SK-N-MC (cell line): ENCODE results near the gene TBCCD1.
"Not testable (repeated sequence)": the region's sequence is repeated elsewhere in the genome, so short reads cannot be mapped to it uniquely, and the experiment has no call there.

Experiments
- DNase-seq: peaks from one replicate; pipeline ENCODE4 v3.0.0-alpha.2; 2011; ENCODE audit warnings: low read depth, low spot score
- H3K27ac ChIP-seq: fragments of 200-600 bp; sonication (generic); 2 replicates; pipeline ENCODE4 v1.5.1; 2016; ENCODE audit warnings: mixed run types
- H3K36me3 ChIP-seq: fragments of 200-600 bp; sonication (generic); 2 replicates; pipeline ENCODE4 v1.6.1; 2017; ENCODE audit warnings: antibody characterized with exemption, low read length, mixed read lengths; ENCODE audit not compliant: insufficient read depth
- H3K4me3 ChIP-seq: fragments of 200-600 bp; sonication (generic); 2 replicates; pipeline ENCODE4 v1.5.1; 2016
- H3K9ac ChIP-seq: fragments of 200-600 bp; sonication (generic); 2 replicates; pipeline ENCODE4 v1.8.0; 2017; ENCODE audit warnings: mixed run types, mixed read lengths; ENCODE audit not compliant: insufficient read length
- H3K9me3 ChIP-seq: fragments of 200-600 bp; sonication (generic); 2 replicates; pipeline ENCODE4 v1.6.1; 2017; ENCODE audit warnings: low read depth, mild to moderate bottlenecking, antibody characterized with exemption, low read length, moderate library complexity, mixed read lengths
- EZH2 ChIP-seq: fragments of 200-600 bp; sonication (generic); IDR thresholded peaks from one replicate; pipeline ENCODE4 v1.6.1; 2017; ENCODE audit warnings: antibody characterized with exemption
- FOXP2 ChIP-seq: optimal IDR thresholded peaks from 2 replicates; pipeline ENCODE3; 2011; ENCODE audit warnings: mild to moderate bottlenecking, moderate library complexity; ENCODE audit not compliant: insufficient read depth; ENCODE audit errors: extremely low read length, control extremely low read depth
- POLR2AphosphoS5 ChIP-seq: IDR thresholded peaks from 2 replicates; pipeline ENCODE4 v1.6.1; 2012; ENCODE audit warnings: mild to moderate bottlenecking, low read depth, low read length, borderline replicate concordance

TBCCD1 gene

GRCh38 chr3:186511245-186511644 is 55.9 kb downstream of the TBCCD1 start:
- TF ChIP-seq FOXP2 (no peak), EZH2 (no peak), POLR2AphosphoS5 (no peak)
- H3K4me3 ChIP-seq: no peak overlapping the region
- no peak overlapping the region for H3K9ac ChIP-seq
- no peaks in the 10 kb centered on the region for H3K9me3 ChIP-seq
- H3K36me3 ChIP-seq: no peaks in the 10 kb centered on the region
- no peak for DNase-seq
- no peak overlapping the region for H3K27ac ChIP-seq

GRCh38 chr3:186510374-186511079 is 56.6 kb downstream of the TBCCD1 start:
- no peak overlapping the region for H3K27ac ChIP-seq
- no peaks in the 10 kb centered on the region for H3K9me3 ChIP-seq
- H3K36me3 ChIP-seq: no peaks in the 10 kb centered on the region
- DNase-seq: no peak
- TF ChIP-seq EZH2: no peak
- TF ChIP-seq FOXP2: no peak
- no peak for TF ChIP-seq POLR2AphosphoS5
- no peak overlapping the region for H3K9ac ChIP-seq
- H3K4me3 ChIP-seq: no peak overlapping the region

GRCh38 chr3:186509423-186509822 is 57.7 kb downstream of the TBCCD1 start:
- H3K4me3 ChIP-seq: no peak overlapping the region
- TF ChIP-seq EZH2: no peak
- TF ChIP-seq FOXP2: no peak
- no peak for TF ChIP-seq POLR2AphosphoS5
- H3K27ac ChIP-seq: no peak overlapping the region
- H3K36me3 ChIP-seq: no peaks in the 10 kb centered on the region
- DNase-seq: no peak
- H3K9ac ChIP-seq: no peak overlapping the region
- H3K9me3 ChIP-seq: no peaks in the 10 kb centered on the region

GRCh38 chr3:186506857-186507256 is 60.3 kb downstream of the TBCCD1 start:
- Histone ChIP-seq H3K4me3 (no peak overlapping the region), H3K9ac (no peak overlapping the region), H3K9me3 (no peaks in the 10 kb centered on the region), H3K27ac (no peak overlapping the region), H3K36me3 (no peaks in the 10 kb centered on the region)
- no peak for DNase-seq
- TF ChIP-seq EZH2 (no peak), FOXP2 (no peak), POLR2AphosphoS5 (no peak)

- H3K36me3 ChIP-seq: no peaks in the 10 kb centered on the region
- no peaks in the 10 kb centered on the region for H3K9me3 ChIP-seq
- H3K27ac ChIP-seq: no peak overlapping the region
- no peak overlapping the region for H3K4me3 ChIP-seq
- no peak for DNase-seq
- TF ChIP-seq FOXP2 (no peak), POLR2AphosphoS5 (no peak), EZH2 (no peak)
- H3K9ac ChIP-seq: no peak overlapping the region
Observed at GRCh38 chr3:186506191-186506739, 60.9 kb downstream of the TBCCD1 start.

GRCh38 chr3:186502966-186503712 is 64.0 kb downstream of the TBCCD1 start:
- Histone ChIP-seq H3K27ac (no peak overlapping the region), H3K9me3 (no peaks in the 10 kb centered on the region), H3K4me3 (no peak overlapping the region), H3K36me3 (no peaks in the 10 kb centered on the region), H3K9ac (no peak overlapping the region)
- TF ChIP-seq FOXP2 (no peak), POLR2AphosphoS5 (no peak), EZH2 (no peak)
- no peak for DNase-seq

GRCh38 chr3:186502138-186502948 is 64.8 kb downstream of the TBCCD1 start:
- no peak overlapping the region for H3K4me3 ChIP-seq
- DNase-seq: no peak
- TF ChIP-seq FOXP2: no peak
- TF ChIP-seq EZH2: no peak
- no peak for TF ChIP-seq POLR2AphosphoS5
- no peaks in the 10 kb centered on the region for H3K9me3 ChIP-seq
- no peak overlapping the region for H3K9ac ChIP-seq
- no peak overlapping the region for H3K27ac ChIP-seq
- no peaks in the 10 kb centered on the region for H3K36me3 ChIP-seq

- H3K4me3 ChIP-seq, DNase-seq, H3K36me3 ChIP-seq, H3K9me3 ChIP-seq, H3K27ac ChIP-seq, H3K9ac ChIP-seq: not testable (repeated sequence)
Observed at GRCh38 chr3:186499949-186500348, 67.2 kb downstream of the TBCCD1 start.

- H3K9me3 ChIP-seq, H3K27ac ChIP-seq, H3K9ac ChIP-seq, H3K36me3 ChIP-seq, H3K4me3 ChIP-seq, DNase-seq: not testable (repeated sequence)
Observed at GRCh38 chr3:186498022-186498421, 69.1 kb downstream of the TBCCD1 start.
